Neural progenitor cell (in vitro differentiated cells): ENCODE data around the gene C5orf52.

Experiments
- CTCF ChIP-seq: fragments of 200-600 bp; sonication (generic); IDR thresholded peaks from 2 replicates; pipeline ENCODE4 v1.5.1; 2017; ENCODE audit warnings: antibody characterized with exemption, mild to moderate bottlenecking
- EZH2 ChIP-seq: fragments of 200-600 bp; sonication (generic); IDR thresholded peaks from 2 replicates; pipeline ENCODE4 v1.6.1; 2017; ENCODE audit warnings: antibody characterized with exemption, mild to moderate bottlenecking, moderate library complexity
- EZH2phosphoT487 ChIP-seq: fragments of 200-600 bp; sonication (generic); IDR thresholded peaks from 2 replicates; pipeline ENCODE4 v1.6.1; 2017; ENCODE audit warnings: antibody characterized with exemption

DNA sequence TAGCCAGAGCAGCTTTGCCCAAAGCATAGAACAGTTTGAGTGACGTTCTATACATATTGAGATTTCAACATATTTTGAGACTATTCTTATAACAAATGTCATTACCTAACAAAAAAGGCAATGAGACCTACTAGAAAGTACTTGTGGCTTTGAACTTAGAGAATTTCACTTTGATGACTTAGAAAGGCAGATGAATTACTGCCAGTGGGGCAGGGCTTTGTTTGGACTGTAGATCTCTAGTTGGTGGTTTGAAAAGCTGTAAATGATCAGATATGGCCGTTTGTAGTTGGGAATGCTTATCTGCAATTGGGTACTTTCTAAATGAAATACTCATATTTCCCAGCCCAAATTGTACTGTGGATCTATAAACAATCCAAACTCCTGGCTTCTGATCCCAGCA, 47.2 kb upstream of the C5orf52 start:
- no peak for TF ChIP-seq CTCF
- TF ChIP-seq EZH2, result no peak
- TF ChIP-seq EZH2phosphoT487, result no peak
